ENCODE results near the gene IGFBP1.
"Not testable (repeated sequence)": the region's sequence is repeated elsewhere in the genome, so short reads cannot be mapped to it uniquely, and the experiment has no call there.

DNA sequence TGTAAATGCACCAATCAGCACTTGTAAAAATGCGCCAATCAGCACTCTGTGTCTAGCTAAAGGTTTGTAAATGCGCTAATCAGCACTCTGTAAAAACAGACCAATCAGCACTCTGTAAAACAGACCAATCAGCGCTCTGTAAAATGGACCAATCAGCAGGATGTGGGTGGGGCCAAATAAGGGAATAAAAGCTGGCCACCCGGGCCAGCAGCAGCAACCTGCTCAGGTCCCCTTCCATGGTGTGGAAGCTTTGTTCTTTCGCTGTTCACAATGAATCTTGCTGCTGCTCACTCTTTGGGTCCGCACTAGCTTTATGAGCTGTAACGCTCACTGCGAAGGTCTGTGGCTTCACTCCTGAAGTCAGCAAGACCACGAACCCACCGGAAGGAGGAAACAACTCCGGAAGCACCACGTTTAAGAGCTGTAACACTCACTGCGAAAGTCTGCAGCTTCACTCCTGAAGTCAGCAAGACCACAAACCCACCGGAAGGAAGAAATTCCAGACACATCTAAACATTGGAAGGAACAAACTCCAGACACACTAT is 52.0 kb downstream of the IGFBP1 start:
- TF ChIP-seq POLR2A (IDR thresholded peaks at IDR 0.05; ENCODE audit: extremely low read depth, insufficient read length), result not testable (repeated sequence)
- TF ChIP-seq, protein P1, sequence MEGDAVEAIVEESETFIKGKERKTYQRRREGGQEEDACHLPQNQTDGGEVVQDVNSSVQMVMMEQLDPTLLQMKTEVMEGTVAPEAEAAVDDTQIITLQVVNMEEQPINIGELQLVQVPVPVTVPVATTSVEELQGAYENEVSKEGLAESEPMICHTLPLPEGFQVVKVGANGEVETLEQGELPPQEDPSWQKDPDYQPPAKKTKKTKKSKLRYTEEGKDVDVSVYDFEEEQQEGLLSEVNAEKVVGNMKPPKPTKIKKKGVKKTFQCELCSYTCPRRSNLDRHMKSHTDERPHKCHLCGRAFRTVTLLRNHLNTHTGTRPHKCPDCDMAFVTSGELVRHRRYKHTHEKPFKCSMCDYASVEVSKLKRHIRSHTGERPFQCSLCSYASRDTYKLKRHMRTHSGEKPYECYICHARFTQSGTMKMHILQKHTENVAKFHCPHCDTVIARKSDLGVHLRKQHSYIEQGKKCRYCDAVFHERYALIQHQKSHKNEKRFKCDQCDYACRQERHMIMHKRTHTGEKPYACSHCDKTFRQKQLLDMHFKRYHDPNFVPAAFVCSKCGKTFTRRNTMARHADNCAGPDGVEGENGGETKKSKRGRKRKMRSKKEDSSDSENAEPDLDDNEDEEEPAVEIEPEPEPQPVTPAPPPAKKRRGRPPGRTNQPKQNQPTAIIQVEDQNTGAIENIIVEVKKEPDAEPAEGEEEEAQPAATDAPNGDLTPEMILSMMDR (IDR thresholded peaks at IDR 0.05; ENCODE audit: low read depth, low read length), result not testable (repeated sequence)
- TF ChIP-seq, protein P2, sequence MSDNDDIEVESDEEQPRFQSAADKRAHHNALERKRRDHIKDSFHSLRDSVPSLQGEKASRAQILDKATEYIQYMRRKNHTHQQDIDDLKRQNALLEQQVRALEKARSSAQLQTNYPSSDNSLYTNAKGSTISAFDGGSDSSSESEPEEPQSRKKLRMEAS (IDR thresholded peaks at IDR 0.05; ENCODE audit: low read depth, low read length), result not testable (repeated sequence)

Data from NB4 (cell line).